ENCODE data around the gene HRAS. TPM values are rescaled to one million over a fixed set of nuclear protein-coding genes. Genes with fewer than 3 reads are reported as not detected.

HRAS gene
- total RNA-seq, 4 donors from 2014 or later, result 98.5 to 196 (median 117) TPM

- H3K4me3 ChIP-seq (ENCODE audit: low read depth, poor library complexity, severe bottlenecking), result no peak overlapping the region
- DNase-seq (ENCODE audit: low spot score in 2 of 2), result no peak
- intact Hi-C loops (cut with DNase I; ENCODE audit: low total_unique reads), result no loop called here
- 84 to 87% methylated on average over 12 to 18 of the region's 18 CpGs for whole genome bisulfite sequencing, 2 donors
- TF ChIP-seq POLR2A (IDR thresholded peaks at IDR 0.05) (no peak), CTCF (IDR thresholded peaks at IDR 0.05) (no peak)
These were observed 27.9 kb upstream of the HRAS start for GRCh38 chr11:563066-563811.

- intact Hi-C loops (cut with DNase I; ENCODE audit: low total_unique reads), result no loop called here
These were observed 26.8 kb upstream of the HRAS start for GRCh38 chr11:562046-562645.

GRCh38 chr11:561148-562003 lies 26.0 kb upstream of the HRAS start:
- WGBS, 2 donors, result 14 to 80% methylated on average over 1 to 38 of the region's 67 CpGs
- H3K4me3 ChIP-seq (ENCODE audit: low read depth, poor library complexity, severe bottlenecking), result peak overlapping the region; percentile 69
- no peak for DNase-seq (ENCODE audit: low spot score in 2 of 2)
- TF ChIP-seq CTCF (IDR thresholded peaks at IDR 0.05) (no peak), POLR2A (IDR thresholded peaks at IDR 0.05) (no peak)
- intact Hi-C loops (cut with DNase I; ENCODE audit: low total_unique reads), result no loop called here

More at GRCh38 chr11:562046-562645, 26.8 kb upstream of the HRAS start:
- WGBS, 2 donors, result 94 to 96% methylated on average over 17 to 19 of the region's 29 CpGs
- no peak overlapping the region for H3K4me3 ChIP-seq (ENCODE audit: low read depth, poor library complexity, severe bottlenecking)
- TF ChIP-seq POLR2A (IDR thresholded peaks at IDR 0.05) (no peak), CTCF (IDR thresholded peaks at IDR 0.05) (no peak)
- DNase-seq (ENCODE audit: low spot score in 2 of 2), result no peak

- H3K4me3 ChIP-seq (ENCODE audit: low read depth, poor library complexity, severe bottlenecking), result peak within 1 kb of the TSS; percentile 69
- TF ChIP-seq POLR2A (IDR thresholded peaks at IDR 0.05) (no peak), CTCF (IDR thresholded peaks at IDR 0.05) (no peak)
- DNase-seq (ENCODE audit: low spot score in 2 of 2), result peak; percentile 87 to 97
- intact Hi-C loops (cut with DNase I; ENCODE audit: low total_unique reads), result no loop called here
- WGBS, 2 donors, result 3 to 4% methylated on average over 37 to 46 of the region's 95 CpGs
These were observed 25.1 kb upstream of the HRAS start, which contains the start of the genes LMNTD2 and RASSF7 for GRCh38 chr11:560305-561147. Gene LMNTD2 (minus strand): TSS chr11:560738. CDS start chr11:560716, 22 bp downstream. Gene RASSF7 (plus strand): TSS chr11:560970. CDS start chr11:561769, 799 bp downstream.

- no peak for DNase-seq (ENCODE audit: low spot score in 2 of 2)
- 54 to 65% methylated on average over 13 to 18 of the region's 18 CpGs for WGBS, 2 donors
- no peak overlapping the region for H3K4me3 ChIP-seq (ENCODE audit: low read depth, poor library complexity, severe bottlenecking)
- TF ChIP-seq CTCF (IDR thresholded peaks at IDR 0.05) (no peak), POLR2A (IDR thresholded peaks at IDR 0.05) (no peak)
- intact Hi-C loops (cut with DNase I; ENCODE audit: low total_unique reads), result no loop called here
These were observed 24.4 kb upstream of the HRAS start for GRCh38 chr11:559712-560304.
